Lower lobe of right lung (tissue), 2 donors: Measurements from ENCODE around the gene ITSN1. TPM values are rescaled to one million over a fixed set of nuclear protein-coding genes. Genes with fewer than 3 reads are reported as not detected.

Source experiments
- ATAC-seq, 2 donors: fragments of 200-7000 bp; cut with Tn5 transposase; one replicate each; pipeline ENCODE4 v1.9.1; 2020 to 2022; ENCODE audit warnings: mild to moderate bottlenecking in 2 of 2, moderate library complexity in 2 of 2
- DNase-seq: peaks from one replicate; pipeline ENCODE4 v3.0.0-alpha.2; 2020
- H3K27ac ChIP-seq: fragments of 200-600 bp; one replicate; pipeline ENCODE4 v1.8.0; 2022
- H3K27me3 ChIP-seq: fragments of 200-600 bp; one replicate; pipeline ENCODE4 v1.8.0; 2022; ENCODE audit warnings: low read depth
- H3K36me3 ChIP-seq: fragments of 200-600 bp; one replicate; pipeline ENCODE4 v1.8.0; 2022; ENCODE audit warnings: mild to moderate bottlenecking
- H3K4me1 ChIP-seq: fragments of 200-600 bp; one replicate; pipeline ENCODE4 v1.8.0; 2022
- H3K4me3 ChIP-seq: fragments of 200-600 bp; one replicate; pipeline ENCODE4 v1.8.0; 2022; ENCODE audit warnings: mild to moderate bottlenecking
- H3K9me3 ChIP-seq: fragments of 200-600 bp; one replicate; pipeline ENCODE4 v1.8.0; 2022
- CTCF ChIP-seq: fragments of 200-600 bp; IDR thresholded peaks from one replicate; pipeline ENCODE4 v1.8.0; 2022; ENCODE audit warnings: antibody characterized with exemption, mild to moderate bottlenecking
- intact Hi-C: fragments of 100-400 bp; cut with DNase I; formaldehyde crosslinking; loops from one replicate; pipeline ENCODE4 v1.11.0; 2022
- total RNA-seq: library from RNA; stranded (reverse); fragmentation: NEBNext Ultra II Directional; extraction: Animal tissue kit (Norgen Biotek cat#: 25700); gene quantifications from one replicate; pipeline ENCODE4 v1.2.1, GENCODE V29; 2021
- donor health status: DM: no; HTN: yes; CAD: no; lungs with severe emphysema.

ITSN1 gene
- total RNA-seq, 1 donor from 2014 or later = 31.4 TPM

GRCh38 chr21:33654412-33654811, 12.1 kb downstream of the ITSN1 start:
- no peak for ATAC-seq
- Histone ChIP-seq H3K27me3 (no peaks in the 10 kb centered on the region), H3K9me3 (no peaks in the 10 kb centered on the region), H3K4me3 (no peak overlapping the region), H3K4me1 (peaks cover 43% of the 10 kb centered on the region), H3K36me3 (no peaks in the 10 kb centered on the region), H3K27ac (no peak overlapping the region)
- no peak for DNase-seq
- intact Hi-C loops = no loop called here
- TF ChIP-seq CTCF = no peak

- H3K4me3 ChIP-seq = no peak overlapping the region
- DNase-seq (no peak), ATAC-seq (peak; percentile 89 to 96)
- H3K4me1 ChIP-seq = peaks cover 42% of the 10 kb centered on the region
- no peaks in the 10 kb centered on the region for H3K9me3 ChIP-seq
- intact Hi-C loops = no loop called here
- no peaks in the 10 kb centered on the region for H3K36me3 ChIP-seq
- TF ChIP-seq CTCF = no peak
- peak overlapping the region; percentile 54 for H3K27ac ChIP-seq
- no peaks in the 10 kb centered on the region for H3K27me3 ChIP-seq
Observed at GRCh38 chr21:33655588-33656221, 13.4 kb downstream of the ITSN1 start.

GRCh38 chr21:33657124-33657820, 15.0 kb downstream of the ITSN1 start:
- intact Hi-C loops = no loop called here
- TF ChIP-seq CTCF = no peak
- H3K27me3 ChIP-seq = no peaks in the 10 kb centered on the region
- H3K36me3 ChIP-seq = no peaks in the 10 kb centered on the region
- H3K4me1 ChIP-seq = peaks cover 42% of the 10 kb centered on the region
- DNase-seq = no peak
- no peak overlapping the region for H3K4me3 ChIP-seq
- ATAC-seq = no peak
- peak overlapping the region; percentile 54 for H3K27ac ChIP-seq
- no peaks in the 10 kb centered on the region for H3K9me3 ChIP-seq

GRCh38 chr21:33658919-33659567, 16.7 kb downstream of the ITSN1 start:
- Histone ChIP-seq H3K27me3 (no peaks in the 10 kb centered on the region), H3K4me3 (no peak overlapping the region), H3K4me1 (peaks cover 42% of the 10 kb centered on the region), H3K27ac (no peak overlapping the region), H3K36me3 (no peaks in the 10 kb centered on the region), H3K9me3 (no peaks in the 10 kb centered on the region)
- DNase-seq (no peak), ATAC-seq (no peak)
- no peak for TF ChIP-seq CTCF
- intact Hi-C loops = no loop called here

- no peak overlapping the region for H3K4me3 ChIP-seq
- DNase-seq (no peak), ATAC-seq (no peak)
- H3K4me1 ChIP-seq = peaks cover 42% of the 10 kb centered on the region
- H3K9me3 ChIP-seq = no peaks in the 10 kb centered on the region
- no peak for TF ChIP-seq CTCF
- no peaks in the 10 kb centered on the region for H3K36me3 ChIP-seq
- H3K27me3 ChIP-seq = no peaks in the 10 kb centered on the region
- intact Hi-C loops = no loop called here
- no peak overlapping the region for H3K27ac ChIP-seq
Observed at GRCh38 chr21:33659568-33659949, 17.3 kb downstream of the ITSN1 start.
